ENCODE results near the gene CD2. TPM values are rescaled to one million over a fixed set of nuclear protein-coding genes. Genes with fewer than 3 reads are reported as not detected.

The CD2 gene
- total RNA-seq, 4 donors from 2014 or later = 5.0 to 8.7 (median 6.3) TPM; not detected in 1

DNA sequence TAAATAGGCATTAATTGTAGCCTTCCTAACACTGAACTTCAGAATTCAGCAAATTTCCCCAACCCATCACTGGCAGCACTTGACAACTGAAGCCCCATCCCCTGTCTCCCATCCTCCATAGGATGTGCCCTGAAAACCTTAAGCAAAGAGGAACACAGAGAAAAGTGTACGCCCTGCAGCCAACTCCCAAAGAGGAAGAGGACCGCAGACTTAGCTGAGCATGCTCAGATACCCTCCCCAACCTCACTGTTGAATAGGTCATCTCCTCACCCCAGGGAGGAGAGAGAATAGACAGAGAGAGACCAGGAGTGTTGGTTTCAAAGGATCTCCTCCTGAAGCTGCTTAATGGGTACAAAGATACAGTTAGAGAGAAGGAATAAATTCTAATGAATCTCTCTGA, 50.5 kb downstream of the CD2 start:
- 73 to 85% methylated on average over 2 of the region's 2 CpGs for WGBS, 2 donors (ENCODE audit: low coverage in 1 of 2)

DNA sequence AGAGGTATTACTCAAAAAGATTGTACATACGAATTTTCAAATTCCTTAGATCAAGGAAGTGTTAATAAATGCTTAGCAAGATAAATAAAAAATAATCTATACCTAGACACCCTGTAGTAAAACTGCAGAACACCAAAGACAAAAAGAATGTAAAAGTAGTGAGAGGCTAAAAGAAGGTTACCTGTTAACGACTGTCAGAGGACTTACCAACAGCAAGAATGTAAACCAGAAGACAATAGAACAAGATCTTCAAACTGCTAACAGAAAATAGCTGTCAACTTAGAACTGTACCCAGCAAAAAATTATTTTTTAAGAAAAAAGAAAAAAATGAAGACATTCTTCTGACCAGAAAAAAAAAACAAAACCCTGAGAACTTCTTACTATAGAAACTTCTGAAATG, 51.2 kb downstream of the CD2 start:
- Histone ChIP-seq H3K9me3 (no peaks in the 10 kb centered on the region), H3K27ac (no peak overlapping the region), H3K27me3 (no peaks in the 10 kb centered on the region), H3K4me3 (no peak overlapping the region), H3K36me3 (no peaks in the 10 kb centered on the region), H3K4me1 (no peaks in the 10 kb centered on the region)
- no peak for DNase-seq
- intact Hi-C loops (cut with DNase I; ENCODE audit: low total_unique reads) = no loop called here
- 61 to 67% methylated on average over 2 of the region's 2 CpGs for WGBS, 2 donors (ENCODE audit: low coverage in 1 of 2)
- TF ChIP-seq, protein P1, sequence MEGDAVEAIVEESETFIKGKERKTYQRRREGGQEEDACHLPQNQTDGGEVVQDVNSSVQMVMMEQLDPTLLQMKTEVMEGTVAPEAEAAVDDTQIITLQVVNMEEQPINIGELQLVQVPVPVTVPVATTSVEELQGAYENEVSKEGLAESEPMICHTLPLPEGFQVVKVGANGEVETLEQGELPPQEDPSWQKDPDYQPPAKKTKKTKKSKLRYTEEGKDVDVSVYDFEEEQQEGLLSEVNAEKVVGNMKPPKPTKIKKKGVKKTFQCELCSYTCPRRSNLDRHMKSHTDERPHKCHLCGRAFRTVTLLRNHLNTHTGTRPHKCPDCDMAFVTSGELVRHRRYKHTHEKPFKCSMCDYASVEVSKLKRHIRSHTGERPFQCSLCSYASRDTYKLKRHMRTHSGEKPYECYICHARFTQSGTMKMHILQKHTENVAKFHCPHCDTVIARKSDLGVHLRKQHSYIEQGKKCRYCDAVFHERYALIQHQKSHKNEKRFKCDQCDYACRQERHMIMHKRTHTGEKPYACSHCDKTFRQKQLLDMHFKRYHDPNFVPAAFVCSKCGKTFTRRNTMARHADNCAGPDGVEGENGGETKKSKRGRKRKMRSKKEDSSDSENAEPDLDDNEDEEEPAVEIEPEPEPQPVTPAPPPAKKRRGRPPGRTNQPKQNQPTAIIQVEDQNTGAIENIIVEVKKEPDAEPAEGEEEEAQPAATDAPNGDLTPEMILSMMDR (IDR thresholded peaks at IDR 0.05) = no peak
- TF ChIP-seq EP300 (IDR thresholded peaks at IDR 0.05; ENCODE audit: low read depth) = no peak
- TF ChIP-seq POLR2AphosphoS5 (IDR thresholded peaks at IDR 0.05) = no peak
- no peak for TF ChIP-seq POLR2A (IDR thresholded peaks at IDR 0.05)
- in situ Hi-C loops (cut with MboI; ENCODE audit: low pct_ligation_motif_present in 1 of 4, low pct_unique_long_range_greater_than_20kb in 1 of 4, low sequenced_read_pairs in 3 of 4) = no loop called here

More for the DNA sequence above, 50.5 kb downstream of the CD2 start:
- TF ChIP-seq POLR2AphosphoS5 (IDR thresholded peaks at IDR 0.05) (no peak), POLR2A (IDR thresholded peaks at IDR 0.05) (no peak), EP300 (IDR thresholded peaks at IDR 0.05; ENCODE audit: low read depth) (no peak)
- TF ChIP-seq, protein P1 (IDR thresholded peaks at IDR 0.05) = no peak
- in situ Hi-C loops (cut with MboI; ENCODE audit: low pct_ligation_motif_present in 1 of 4, low pct_unique_long_range_greater_than_20kb in 1 of 4, low sequenced_read_pairs in 3 of 4) = no loop called here
- Histone ChIP-seq H3K27me3 (no peaks in the 10 kb centered on the region), H3K4me1 (no peaks in the 10 kb centered on the region), H3K27ac (no peak overlapping the region), H3K4me3 (no peak overlapping the region), H3K36me3 (no peaks in the 10 kb centered on the region), H3K9me3 (no peaks in the 10 kb centered on the region)
- no peak for DNase-seq
- intact Hi-C loops (cut with DNase I; ENCODE audit: low total_unique reads) = no loop called here

DNA sequence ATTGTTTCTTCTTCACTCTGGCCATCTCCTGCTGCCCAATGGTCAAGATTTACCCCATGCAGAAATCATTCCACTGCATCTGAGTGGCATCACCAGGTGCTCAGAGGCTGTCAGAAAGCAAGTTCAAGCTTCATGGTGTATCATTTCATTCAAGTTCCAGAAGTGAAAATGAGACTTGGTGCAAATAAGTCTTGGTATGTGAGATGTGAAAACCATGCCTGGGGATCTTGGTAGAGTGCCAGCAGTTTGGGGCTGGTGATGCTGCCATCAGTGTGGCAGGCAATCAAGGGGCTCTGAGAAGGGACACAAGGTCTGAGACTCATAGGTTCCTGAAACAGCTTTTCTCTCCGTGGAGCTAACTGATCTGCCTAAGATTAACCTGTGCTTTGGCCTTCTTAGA, 52.0 kb downstream of the CD2 start:
- in situ Hi-C loops (cut with MboI; ENCODE audit: low pct_ligation_motif_present in 1 of 4, low pct_unique_long_range_greater_than_20kb in 1 of 4, low sequenced_read_pairs in 3 of 4) = no loop called here
- TF ChIP-seq EP300 (IDR thresholded peaks at IDR 0.05; ENCODE audit: low read depth) = no peak
- TF ChIP-seq, protein P1 (IDR thresholded peaks at IDR 0.05) = no peak
- no peak for TF ChIP-seq POLR2AphosphoS5 (IDR thresholded peaks at IDR 0.05)
- no peak for TF ChIP-seq POLR2A (IDR thresholded peaks at IDR 0.05)
- H3K4me1 ChIP-seq = no peaks in the 10 kb centered on the region
- DNase-seq = no peak
- H3K27me3 ChIP-seq = no peaks in the 10 kb centered on the region
- no peaks in the 10 kb centered on the region for H3K36me3 ChIP-seq
- no peaks in the 10 kb centered on the region for H3K9me3 ChIP-seq
- intact Hi-C loops (cut with DNase I; ENCODE audit: low total_unique reads) = no loop called here
- peak overlapping the region in 2 of 4 donors; percentile 7 to 53 for H3K27ac ChIP-seq
- H3K4me3 ChIP-seq = no peak overlapping the region
- WGBS, 2 donors (ENCODE audit: low coverage in 1 of 2) = 65% methylated on average over 1 of the region's 1 CpG; no CpG with 5 or more reads in 1 of the 2 donors

DNA sequence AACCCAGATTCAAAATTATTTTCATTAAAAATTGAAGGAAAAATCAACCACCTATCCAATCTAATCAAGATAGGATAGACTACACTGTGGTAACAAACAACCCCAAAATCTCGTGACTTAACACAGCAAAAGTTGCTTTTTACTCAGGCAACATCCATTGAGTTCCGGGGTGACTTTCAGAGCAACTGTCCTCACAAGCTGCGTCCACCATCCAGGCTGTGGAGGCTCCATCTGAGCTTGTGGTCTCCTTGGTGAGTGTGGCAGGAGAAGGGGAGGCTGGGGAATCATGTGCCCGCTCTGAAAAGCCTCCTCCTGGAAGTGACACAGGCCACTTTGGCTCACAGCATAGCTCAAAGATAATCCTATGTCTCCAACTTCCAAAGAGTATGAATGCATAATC, 52.4 kb downstream of the CD2 start:
- in situ Hi-C loops (cut with MboI; ENCODE audit: low pct_ligation_motif_present in 1 of 4, low pct_unique_long_range_greater_than_20kb in 1 of 4, low sequenced_read_pairs in 3 of 4) = no loop called here

More for the DNA sequence above, 52.4 kb downstream of the CD2 start:
- DNase-seq = no peak
- no peak overlapping the region for H3K4me3 ChIP-seq
- H3K36me3 ChIP-seq = no peaks in the 10 kb centered on the region
- 83 to 89% methylated on average over 2 to 4 of the region's 4 CpGs for WGBS, 2 donors (ENCODE audit: low coverage in 1 of 2)
- H3K9me3 ChIP-seq = no peaks in the 10 kb centered on the region
- peak overlapping the region in 2 of 4 donors; percentile 7 to 53 for H3K27ac ChIP-seq
- no peaks in the 10 kb centered on the region for H3K4me1 ChIP-seq
- no peaks in the 10 kb centered on the region for H3K27me3 ChIP-seq
- TF ChIP-seq POLR2AphosphoS5 (IDR thresholded peaks at IDR 0.05) = no peak
- intact Hi-C loops (cut with DNase I; ENCODE audit: low total_unique reads) = no loop called here

All from transverse colon (tissue), 4 donors.